Esophagus muscularis mucosa (tissue), 4 donors: ENCODE results near the gene POLR3A.

ENCODE experiments used
- CTCF ChIP-seq, 3 experiments: fragments of 200-600 bp in 2 of 3; fragments of 450-650 bp in 1 of 3; sonication (generic) in 2 of 3; IDR thresholded peaks; one replicate each; pipeline ENCODE4 v1.5.1; 2017 to 2019; ENCODE audit warnings: antibody characterized with exemption in 3 of 3, mild to moderate bottlenecking in 2 of 3, moderate library complexity in 1 of 3
- EP300 ChIP-seq: sonication (generic); formaldehyde crosslinking; IDR thresholded peaks from one replicate; pipeline ENCODE4 v1.6.1; 2017; ENCODE audit warnings: antibody characterized with exemption
- POLR2A ChIP-seq: fragments of 450-650 bp; IDR thresholded peaks from one replicate; pipeline ENCODE4 v1.6.1; 2017; ENCODE audit warnings: antibody characterized with exemption, moderate library complexity, mild to moderate bottlenecking, low read depth
- POLR2AphosphoS5 ChIP-seq, 2 donors: sonication (generic); formaldehyde crosslinking; IDR thresholded peaks; one replicate each; pipeline ENCODE4 v1.6.1; 2017; ENCODE audit warnings: antibody characterized with exemption in 2 of 2

GRCh38 chr10:78000956-78001472 lies 28.3 kb downstream of the POLR3A start:
- TF ChIP-seq CTCF (IDR thresholded peaks at IDR 0.05) = no peak
- no peak for TF ChIP-seq EP300
- no peak for TF ChIP-seq POLR2AphosphoS5 (IDR thresholded peaks at IDR 0.05)
- no peak for TF ChIP-seq POLR2A
